Measurements from ENCODE around the gene DAD1.

Gene DAD1

GRCh38 chr14:22531451-22532344, 57.3 kb downstream of the DAD1 start:
- Histone ChIP-seq H3K36me3 (no peaks in the 10 kb centered on the region), H3K4me3 (ENCODE audit: low read depth, low read length) (no peak overlapping the region), H3K27me3 (ENCODE audit: insufficient read depth, low read depth, severe bottlenecking) (no peaks in the 10 kb centered on the region), H3K9me3 (ENCODE audit: severe bottlenecking) (no peaks in the 10 kb centered on the region), H3K27ac (no peak overlapping the region)
- no peak for DNase-seq
- no peak for TF ChIP-seq CTCF (IDR thresholded peaks at IDR 0.05; ENCODE audit: low read depth, low read length)

- Histone ChIP-seq H3K36me3 (no peaks in the 10 kb centered on the region), H3K9me3 (ENCODE audit: severe bottlenecking) (no peaks in the 10 kb centered on the region), H3K4me3 (ENCODE audit: low read depth, low read length) (no peak overlapping the region), H3K27ac (no peak overlapping the region), H3K27me3 (ENCODE audit: insufficient read depth, low read depth, severe bottlenecking) (no peaks in the 10 kb centered on the region)
- peak; percentile 79 for DNase-seq
- TF ChIP-seq CTCF (IDR thresholded peaks at IDR 0.05; ENCODE audit: low read depth, low read length), result no peak
Measured at GRCh38 chr14:22530127-22530526, 58.9 kb downstream of the DAD1 start.

DNA sequence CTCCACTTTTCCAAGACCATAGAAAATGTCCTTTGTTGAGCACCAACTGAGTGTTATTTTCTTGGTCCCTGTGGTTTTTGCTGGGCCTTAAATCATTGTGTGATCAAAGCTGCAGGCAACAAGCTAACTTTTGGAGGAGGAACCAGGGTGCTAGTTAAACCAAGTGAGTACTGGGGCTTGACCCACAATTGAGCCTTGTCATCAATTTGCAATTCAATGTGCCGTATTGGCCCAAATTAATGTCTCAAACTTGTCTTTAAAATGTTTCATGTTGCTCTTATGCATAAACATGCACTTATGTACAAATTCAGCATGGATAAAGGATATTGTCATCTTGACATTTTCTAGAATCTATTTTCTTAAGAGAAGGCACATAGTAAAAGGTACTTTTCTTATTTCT, 62.3 kb downstream of the DAD1 start:
- no peaks in the 10 kb centered on the region for H3K27me3 ChIP-seq (ENCODE audit: insufficient read depth, low read depth, severe bottlenecking)
- TF ChIP-seq CTCF (IDR thresholded peaks at IDR 0.05; ENCODE audit: low read depth, low read length), result no peak
- H3K27ac ChIP-seq, result no peak overlapping the region
- no peaks in the 10 kb centered on the region for H3K36me3 ChIP-seq
- DNase-seq, result no peak
- no peaks in the 10 kb centered on the region for H3K9me3 ChIP-seq (ENCODE audit: severe bottlenecking)
- no peak overlapping the region for H3K4me3 ChIP-seq (ENCODE audit: low read depth, low read length)

DNA sequence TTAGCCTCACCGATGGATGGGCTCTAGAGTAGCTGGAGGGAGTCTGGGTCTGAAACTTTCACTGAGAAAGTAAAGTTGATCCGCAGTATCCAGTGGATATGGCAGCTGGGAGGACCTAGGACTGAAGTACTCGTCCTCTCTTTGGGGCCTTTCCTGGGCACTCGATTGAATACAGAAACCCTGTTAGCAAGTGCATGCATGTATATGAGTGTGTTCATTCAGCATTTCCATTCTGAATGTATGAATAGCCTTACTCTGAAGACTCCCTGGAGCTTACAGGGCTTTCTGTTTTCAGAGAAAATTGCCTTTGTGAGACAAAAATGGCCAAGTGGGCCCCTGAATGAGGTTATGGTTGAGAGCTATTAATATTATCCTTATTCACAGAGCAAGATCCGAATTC, 62.8 kb downstream of the DAD1 start:
- no peaks in the 10 kb centered on the region for H3K27me3 ChIP-seq (ENCODE audit: insufficient read depth, low read depth, severe bottlenecking)
- DNase-seq, result no peak
- H3K36me3 ChIP-seq, result no peaks in the 10 kb centered on the region
- H3K27ac ChIP-seq, result no peak overlapping the region
- H3K4me3 ChIP-seq (ENCODE audit: low read depth, low read length), result no peak overlapping the region
- TF ChIP-seq CTCF (IDR thresholded peaks at IDR 0.05; ENCODE audit: low read depth, low read length), result no peak
- no peaks in the 10 kb centered on the region for H3K9me3 ChIP-seq (ENCODE audit: severe bottlenecking)

DNA sequence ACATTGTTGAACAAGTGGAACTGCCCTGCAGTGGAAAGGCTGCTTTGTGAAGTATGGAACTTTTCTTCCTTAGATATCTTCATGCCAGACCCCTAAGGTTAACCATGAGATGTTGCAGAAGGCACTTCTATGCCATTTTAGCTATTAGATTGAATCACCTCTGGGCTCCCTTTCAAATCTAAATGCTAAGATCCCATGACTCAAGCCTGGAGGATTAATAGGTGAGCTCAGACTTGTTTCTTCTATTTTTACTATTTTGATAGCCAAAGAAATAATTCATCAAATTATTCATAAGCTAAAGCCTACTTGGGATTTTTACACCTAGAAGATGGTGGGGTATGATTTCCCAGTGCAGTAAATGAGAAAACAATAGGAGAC, 64.3 kb downstream of the DAD1 start:
- H3K27me3 ChIP-seq (ENCODE audit: insufficient read depth, low read depth, severe bottlenecking), result no peaks in the 10 kb centered on the region
- H3K9me3 ChIP-seq (ENCODE audit: severe bottlenecking), result no peaks in the 10 kb centered on the region
- no peak overlapping the region for H3K27ac ChIP-seq
- no peak for DNase-seq
- no peaks in the 10 kb centered on the region for H3K36me3 ChIP-seq
- no peak for TF ChIP-seq CTCF (IDR thresholded peaks at IDR 0.05; ENCODE audit: low read depth, low read length)
- H3K4me3 ChIP-seq (ENCODE audit: low read depth, low read length), result no peak overlapping the region
